CD1c-positive myeloid dendritic cell (primary cell): ENCODE measurements around the gene TFEC.
A peak's percentile ranks its signal among the peaks of the same experiment; 100 is the strongest.
"Not testable (repeated sequence)": the region's sequence is repeated elsewhere in the genome, so short reads cannot be mapped to it uniquely, and the experiment has no call there.

Experiments
- DNase-seq: peaks from one replicate; pipeline ENCODE4 v3.0.0-alpha.2; 2016; ENCODE audit errors: extremely low spot score

TFEC gene, protein sequence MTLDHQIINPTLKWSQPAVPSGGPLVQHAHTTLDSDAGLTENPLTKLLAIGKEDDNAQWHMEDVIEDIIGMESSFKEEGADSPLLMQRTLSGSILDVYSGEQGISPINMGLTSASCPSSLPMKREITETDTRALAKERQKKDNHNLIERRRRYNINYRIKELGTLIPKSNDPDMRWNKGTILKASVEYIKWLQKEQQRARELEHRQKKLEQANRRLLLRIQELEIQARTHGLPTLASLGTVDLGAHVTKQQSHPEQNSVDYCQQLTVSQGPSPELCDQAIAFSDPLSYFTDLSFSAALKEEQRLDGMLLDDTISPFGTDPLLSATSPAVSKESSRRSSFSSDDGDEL

DNA sequence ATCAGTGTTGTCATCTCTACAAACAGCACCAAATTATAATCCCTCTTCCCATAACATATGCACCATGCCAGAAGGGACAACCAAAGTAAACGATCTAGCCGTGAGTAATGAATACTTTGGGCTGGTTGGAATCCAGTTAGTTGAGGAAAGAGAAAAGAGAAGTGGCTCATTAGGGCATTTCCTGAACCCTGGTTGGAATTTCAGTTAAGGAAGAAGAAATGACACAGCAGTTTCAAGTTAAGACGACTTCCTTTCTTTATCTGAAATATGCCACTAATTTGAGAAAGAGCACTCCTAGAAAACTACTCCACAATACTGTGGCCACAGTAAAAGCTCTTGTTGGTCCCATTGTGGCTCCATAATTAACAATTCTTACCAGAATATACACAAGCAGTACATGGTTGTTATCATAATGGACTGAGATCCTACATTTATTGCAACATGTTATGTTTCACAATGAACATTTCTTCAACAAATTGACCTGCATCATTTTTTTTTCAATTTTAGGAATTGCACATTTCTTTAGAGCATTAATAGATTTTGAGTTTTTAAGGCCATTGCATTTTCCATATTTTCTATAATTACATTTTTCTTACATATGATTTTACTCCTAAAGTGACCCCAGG lies at the start of gene TFEC:
Gene TFEC, minus strand, starts transcription at position 113 of the 626 bp plus-strand sequence. CDS start 46,322 bp downstream, outside the sequence.
- peak; percentile 85 for DNase-seq

DNA sequence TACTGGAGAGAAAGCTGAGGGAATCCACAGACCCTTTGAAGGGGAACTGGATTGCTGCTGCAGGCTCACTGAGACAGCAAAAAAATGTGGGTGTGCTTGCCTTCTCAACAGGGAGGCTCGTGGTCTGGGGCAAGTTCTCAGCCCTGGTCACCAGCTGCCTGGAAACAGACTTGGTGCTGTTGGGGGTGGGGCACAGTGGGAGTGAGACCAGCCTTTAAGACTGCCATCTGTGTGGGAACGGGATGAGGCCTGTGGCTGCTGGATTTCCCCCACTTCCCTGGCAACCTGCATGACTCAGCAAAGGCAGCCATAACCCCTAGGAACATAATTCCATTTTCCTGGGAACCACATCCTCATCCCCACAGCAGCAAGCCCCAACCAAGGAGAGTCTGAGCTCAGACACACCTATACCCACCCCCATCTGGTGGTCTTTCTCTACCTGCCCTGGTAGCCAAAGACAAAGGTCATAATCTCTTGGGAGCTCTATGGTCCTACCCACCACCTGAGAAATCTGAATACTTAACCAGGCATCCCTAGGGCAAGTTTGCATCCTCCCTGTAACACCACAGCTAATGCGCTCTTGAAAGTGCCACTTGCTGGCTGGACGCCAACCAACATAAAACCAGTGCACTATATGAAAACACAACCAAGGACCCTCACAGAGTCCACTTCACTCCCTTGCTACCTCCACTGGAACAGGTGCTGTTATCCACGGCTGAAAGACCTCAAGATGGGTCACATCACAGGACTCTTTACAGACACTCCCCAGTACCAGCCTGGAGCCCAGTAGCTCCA lies 45.0 kb upstream of the TFEC start:
- no peak for DNase-seq

DNA sequence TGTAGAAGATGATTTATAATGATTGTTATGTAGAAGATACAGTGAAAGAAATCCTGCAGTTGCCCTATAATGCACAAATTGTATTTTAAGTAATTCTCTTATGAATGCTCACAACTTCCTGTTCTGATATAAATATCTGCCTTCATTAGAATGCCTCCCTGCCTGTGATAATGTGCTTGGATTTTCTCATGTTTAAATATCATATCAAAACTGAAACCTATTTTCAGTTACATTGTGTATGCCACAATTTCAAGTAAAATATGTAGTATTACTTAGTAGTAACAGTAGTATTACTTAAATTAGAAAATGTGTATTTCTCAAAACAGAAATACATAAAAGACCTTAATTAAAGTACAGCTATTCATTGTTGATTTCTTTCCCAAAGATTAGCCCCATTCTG lies 41.1 kb upstream of the TFEC start:
- no peak for DNase-seq

DNA sequence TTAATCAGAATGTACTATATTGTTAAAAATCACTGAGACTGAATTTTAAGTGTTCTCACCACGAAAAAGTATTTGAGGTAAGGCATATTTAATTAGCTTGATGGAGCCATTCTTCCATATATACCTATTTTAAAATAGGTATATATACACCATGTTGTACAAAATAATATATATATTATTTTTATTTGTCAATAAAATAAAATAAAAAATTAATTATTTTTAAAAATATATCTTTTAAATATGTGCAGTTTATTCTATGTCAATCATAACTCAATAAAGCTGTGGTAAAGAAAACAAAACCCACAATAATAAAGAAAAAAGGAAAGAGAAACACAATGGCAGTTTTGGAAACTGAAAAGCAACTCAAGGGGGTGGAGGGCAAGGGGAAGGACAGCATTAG lies 33.6 kb upstream of the TFEC start:
- no peak for DNase-seq

DNA sequence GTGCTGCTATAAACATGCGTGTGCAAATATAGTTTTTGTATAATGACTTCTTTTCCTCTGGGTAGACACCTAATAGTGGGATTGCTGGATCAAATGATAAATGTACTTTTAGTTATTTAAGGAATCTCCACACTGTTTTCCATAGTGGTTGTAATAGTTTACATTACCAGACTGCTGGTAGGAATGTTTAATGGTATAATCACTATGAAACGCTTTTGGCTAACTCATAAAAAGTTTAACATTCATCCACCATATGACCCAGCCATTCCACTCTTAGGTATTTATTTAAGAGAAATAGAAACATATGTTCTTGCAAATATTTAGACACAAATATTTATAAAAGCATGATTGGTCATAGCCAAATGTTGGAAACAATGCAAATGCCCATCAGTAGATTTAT lies 32.1 kb upstream of the TFEC start:
- no peak for DNase-seq

DNA sequence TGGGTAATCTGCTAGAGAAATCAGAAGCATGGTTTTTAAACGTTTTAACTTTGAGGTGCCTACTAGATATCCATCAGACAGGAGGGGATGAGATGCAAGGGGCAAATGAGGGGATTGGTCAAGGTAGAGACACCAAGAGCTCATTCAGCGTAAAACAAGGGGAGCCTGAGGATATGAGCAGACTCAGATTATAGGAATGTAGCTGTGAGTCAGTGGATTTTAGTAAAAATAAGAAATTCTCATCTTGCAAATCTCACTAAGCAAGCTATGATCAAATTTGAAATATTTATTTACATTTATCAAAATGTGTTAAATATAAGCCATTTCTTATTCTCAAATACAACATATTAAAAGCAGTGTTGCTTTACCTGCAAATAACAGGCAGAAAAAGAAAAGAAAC lies 21.4 kb upstream of the TFEC start:
- no peak for DNase-seq

DNA sequence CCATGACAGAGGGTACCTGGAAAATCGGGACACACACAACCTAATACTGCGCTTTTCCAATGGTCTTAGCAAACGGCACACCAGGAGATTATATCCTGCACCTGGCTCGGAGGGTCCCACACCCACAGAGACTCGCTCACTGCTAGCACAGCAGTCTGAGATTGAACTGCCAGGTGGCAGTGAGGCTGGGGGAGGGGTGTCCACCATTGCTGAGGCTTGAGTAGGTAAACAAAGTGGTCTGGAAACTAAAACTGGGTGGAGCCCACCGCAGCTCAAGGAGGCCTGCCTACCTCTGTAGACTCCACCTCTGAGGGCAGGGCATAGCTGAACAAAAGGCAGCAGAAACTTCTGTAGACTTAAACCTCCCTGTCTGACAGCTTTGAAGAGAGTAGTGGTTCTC lies 16.7 kb upstream of the TFEC start:
- not testable (repeated sequence) for DNase-seq

DNA sequence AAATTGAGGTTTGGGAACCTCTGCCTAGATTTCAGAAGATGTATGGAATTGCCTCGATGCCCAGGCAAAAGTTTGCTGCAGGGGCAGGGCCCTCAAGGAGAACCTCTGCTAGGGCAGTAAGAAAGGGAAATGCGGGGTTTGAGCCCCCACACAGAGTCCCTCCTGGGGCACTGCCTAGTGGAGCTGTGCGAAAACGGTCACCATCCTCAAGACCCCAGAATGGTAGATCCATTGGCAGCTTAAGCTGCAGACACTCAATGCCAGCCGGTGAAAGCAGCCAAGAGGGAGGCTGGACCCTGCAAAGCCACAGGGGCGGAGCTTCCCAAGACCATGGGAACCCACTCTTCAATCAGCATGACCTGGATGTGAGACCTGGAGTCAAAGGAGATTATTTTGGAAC lies 15.0 kb upstream of the TFEC start:
- DNase-seq: no peak

DNA sequence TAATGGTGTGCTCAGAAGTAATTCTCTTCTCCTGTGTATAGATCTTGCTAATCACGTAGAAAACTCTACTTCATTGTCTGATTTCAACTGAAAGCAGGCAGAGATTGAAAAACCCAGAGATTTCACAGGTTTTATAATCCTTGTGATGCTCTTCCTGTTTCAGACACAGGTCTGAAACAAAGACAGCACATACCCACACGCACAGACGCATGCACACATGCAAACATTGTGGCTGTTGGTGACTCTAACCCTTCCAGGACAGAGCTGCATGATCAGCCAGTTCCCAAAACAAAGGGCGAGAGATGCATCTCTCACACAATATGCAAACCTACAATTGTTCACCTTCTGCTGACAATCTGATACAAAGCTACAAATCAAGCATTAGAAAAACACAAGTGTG lies 11.1 kb upstream of the TFEC start:
- peak; percentile 27 for DNase-seq

DNA sequence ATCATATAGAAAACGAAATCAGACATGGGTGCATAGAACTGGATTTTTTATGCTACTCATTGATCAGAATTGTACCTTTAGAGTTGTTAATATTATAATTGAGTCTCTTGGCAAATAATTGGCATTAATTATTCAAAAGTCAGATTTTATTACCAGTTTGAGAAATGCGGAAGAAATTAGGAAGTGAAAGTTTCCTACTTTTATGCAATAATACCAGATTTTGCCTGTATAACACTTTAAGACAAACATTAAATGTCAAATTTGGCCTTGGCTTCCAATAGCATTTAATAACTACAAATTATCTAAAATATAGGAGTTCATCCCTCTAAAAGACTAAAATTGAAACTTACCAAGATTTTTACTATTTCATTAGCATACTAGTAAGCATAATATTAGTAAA lies 6.8 kb upstream of the TFEC start:
- DNase-seq: peak; percentile 63

DNA sequence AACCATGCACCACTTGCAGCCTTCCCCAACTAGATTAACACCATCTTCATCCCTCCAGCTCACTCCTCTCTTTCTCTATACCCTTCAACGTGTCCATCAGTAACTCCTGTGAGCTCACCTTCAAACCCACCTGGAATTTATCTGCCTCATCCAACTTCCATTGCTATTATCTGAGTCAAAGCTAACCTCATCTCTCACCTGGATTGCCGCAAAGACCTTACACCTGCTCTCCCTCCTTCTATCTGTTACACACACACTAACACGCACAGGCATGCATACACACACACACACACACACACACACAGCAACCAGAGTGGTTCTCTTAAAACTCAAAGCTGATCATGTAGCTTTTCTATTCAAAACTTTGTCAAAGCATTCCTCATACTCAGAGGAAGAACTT lies 3.8 kb upstream of the TFEC start:
- no peak for DNase-seq

DNA sequence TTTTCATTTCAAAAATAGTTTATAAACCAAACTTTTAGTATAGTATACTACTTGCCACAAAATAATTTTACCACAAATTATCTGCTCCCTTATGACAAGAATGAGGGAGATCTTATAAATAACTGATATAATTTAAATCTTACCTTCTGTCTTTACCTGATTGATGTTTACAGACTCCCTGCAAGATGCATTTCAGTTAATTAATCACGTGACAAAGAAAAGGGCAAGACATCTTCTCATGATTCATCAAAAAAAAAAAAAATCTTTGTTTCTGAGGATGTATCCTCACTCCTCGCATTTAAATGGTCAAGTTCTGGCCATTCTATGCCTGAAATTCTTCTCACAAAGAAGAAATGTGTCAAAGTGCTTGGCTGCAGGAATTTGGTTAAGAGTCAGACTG lies 2.3 kb upstream of the TFEC start:
- DNase-seq: no peak

DNA sequence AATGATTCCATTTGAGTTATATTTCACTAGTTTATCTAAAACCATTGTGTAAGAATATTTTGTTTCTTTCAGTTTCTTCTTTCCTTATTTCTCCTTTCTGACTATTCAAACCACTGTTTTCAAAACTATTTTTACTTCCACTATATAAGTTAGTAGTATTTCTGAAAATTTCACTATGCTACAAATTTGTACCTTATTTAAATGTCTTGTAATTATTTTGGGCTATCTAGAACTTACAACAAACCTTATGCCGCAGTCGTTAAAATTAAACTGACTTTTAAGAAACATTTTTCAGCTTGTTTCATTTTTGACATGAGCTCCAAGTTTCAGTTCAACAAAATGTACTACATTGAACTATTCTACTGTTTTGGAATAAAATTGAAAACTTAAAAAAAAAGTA lies 1.8 kb downstream of the TFEC start:
- DNase-seq: peak; percentile 32

DNA sequence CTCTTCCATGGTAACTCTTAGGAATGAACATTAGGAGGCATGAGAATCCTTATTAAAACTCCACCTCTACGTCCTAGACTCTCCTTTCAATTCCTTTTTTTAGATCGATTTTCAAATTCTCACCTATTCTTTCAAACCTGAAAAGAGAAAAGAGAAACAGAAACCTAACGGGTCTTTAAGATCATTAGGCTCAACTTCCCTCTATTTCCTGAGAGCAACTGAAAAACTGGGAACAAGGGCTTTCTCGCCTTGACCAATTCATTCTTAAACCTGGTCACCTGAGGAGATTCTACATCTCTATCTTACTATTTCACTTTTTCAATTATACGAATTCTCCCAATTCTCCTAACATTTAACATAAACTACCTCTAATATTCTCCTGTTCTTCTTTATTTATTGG lies 2.8 kb downstream of the TFEC start:
- DNase-seq: peak; percentile 61

DNA sequence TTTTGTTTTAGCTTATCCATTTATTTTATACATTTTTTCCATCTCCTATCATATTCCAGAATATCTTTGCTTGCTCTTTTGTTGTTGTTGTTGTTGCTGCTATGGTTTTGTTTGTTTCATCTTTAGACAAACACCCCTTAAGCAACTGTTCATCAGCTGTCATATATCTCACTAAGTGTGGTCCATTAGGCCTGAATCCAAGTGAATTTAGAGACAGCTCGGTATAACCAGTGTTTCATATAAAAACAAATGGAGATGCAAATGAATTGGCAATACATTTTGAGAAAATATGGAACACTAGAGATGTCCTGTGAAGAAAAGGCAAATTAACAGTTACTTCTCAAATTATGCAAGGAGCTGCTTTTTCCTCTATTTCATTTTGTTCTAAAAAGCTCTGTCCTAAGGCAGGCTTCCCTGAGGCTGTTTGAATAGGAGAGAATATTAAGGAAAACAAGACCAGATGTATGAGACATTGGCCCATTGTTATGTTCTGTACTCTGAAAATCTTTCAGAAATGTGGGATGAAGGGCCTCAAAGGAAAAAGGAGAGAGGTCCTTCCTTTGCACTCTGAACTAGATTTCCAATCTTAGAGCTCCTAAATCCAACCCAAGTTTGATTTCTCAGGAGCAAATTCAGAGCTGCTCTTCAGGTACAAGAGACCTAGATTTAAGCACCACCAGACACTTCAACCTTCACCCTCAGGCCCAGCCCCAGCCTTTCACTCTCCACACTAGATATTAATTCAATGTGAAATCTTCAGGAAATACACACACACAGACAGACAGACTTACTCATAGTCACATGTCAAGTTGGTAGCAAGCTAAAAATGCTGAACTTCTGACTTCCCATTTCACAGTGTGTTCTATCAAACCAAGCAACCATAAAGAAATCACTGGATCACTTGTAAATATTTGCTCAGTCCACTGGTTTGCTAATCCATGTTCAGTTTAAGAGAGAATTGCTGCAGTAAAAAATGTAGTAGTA lies 5.4 kb downstream of the TFEC start:
- peak; percentile 71 for DNase-seq

DNA sequence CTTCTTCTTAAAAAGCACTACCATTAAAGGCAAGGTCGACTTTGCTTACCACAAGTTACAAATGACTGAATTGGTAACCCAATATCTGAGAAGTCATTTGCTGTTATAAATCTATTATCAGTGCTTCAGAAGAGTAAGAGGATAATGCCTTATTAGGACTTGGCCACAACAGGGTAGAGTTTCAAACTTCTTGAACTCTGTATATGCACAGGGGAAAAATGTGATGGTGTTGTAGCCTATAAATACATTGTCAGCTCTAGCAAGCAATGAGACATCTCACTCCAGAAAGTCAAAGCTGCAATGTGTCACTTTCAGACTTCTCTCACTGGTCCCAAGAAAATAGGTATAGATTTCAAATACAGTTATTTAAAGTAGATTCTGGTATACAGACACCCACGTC lies 9.3 kb downstream of the TFEC start:
- no peak for DNase-seq

DNA sequence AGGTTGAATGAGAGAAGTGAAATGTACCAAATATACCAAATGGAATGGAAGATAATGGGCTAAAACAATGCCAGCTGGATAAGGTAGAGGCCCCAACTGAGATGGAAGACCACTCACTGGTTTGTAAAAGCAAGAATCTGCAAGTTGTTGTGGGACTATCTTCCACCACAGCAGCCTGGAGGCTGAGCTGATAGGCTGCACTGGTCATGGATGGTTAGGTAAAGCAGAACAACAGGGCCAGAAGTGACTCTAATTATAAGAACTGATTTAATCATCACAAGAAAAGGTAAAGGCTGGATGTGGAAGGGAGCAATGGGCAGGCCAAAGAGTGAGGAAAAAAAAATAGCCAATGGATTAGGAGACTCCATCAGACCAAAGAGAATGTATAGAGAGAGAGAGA lies 11.8 kb downstream of the TFEC start:
- DNase-seq: no peak

DNA sequence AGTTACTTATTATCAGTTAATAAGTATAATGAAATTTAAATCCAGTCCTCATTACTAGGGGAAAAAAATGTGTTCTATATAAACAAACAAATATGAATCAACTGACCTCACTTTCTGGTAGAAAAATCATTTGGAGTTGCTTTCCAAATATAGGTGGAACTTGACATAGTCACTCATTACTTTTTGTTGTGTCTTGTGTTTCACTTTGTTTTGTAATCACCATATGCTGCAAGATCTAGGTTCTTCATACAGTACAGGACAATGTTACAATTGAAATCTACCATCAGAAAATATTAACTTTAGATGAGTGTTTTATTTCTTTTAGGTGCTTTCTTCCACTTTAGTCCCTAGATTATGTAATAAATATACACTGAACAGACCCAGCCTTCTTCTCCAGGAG lies 16.9 kb downstream of the TFEC start:
- no peak for DNase-seq

DNA sequence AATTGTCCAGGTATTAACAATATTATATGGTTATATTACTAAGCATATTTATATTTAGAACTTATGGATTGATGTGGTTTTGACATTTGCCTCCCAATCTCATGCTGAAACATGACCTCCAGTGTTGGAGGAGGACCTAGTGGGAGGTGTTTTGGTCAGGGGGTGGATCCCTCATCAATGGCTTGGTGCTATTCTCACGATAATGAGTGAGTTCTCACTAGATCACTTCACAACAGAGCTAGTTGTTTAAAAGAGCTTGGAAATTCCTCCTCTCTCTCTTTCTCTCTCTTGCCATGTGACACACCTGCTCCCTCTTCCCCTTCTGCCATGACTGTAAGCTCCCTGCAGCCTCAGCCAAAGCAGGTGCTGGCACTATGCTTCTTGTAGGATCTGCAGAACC lies 19.0 kb downstream of the TFEC start:
- no peak for DNase-seq

DNA sequence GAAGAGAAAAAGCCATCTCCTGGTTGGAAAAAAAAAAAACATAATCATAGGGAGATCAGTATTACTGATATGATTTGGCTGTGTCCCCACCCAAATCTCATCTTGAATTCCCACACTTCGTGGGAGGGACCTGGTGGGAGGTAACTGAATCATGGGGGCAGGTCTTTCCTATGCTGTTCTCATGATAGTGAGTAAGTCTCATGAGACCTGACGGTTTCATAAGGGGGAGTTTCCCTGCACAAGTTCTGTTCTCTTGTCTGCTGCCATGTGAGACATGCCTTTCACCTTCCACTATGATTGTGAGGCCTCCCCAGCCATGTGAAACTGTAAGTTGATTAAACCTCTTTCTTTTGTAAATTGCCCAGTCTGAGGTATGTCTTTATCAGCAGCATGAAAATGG lies 25.8 kb downstream of the TFEC start:
- not testable (repeated sequence) for DNase-seq

DNA sequence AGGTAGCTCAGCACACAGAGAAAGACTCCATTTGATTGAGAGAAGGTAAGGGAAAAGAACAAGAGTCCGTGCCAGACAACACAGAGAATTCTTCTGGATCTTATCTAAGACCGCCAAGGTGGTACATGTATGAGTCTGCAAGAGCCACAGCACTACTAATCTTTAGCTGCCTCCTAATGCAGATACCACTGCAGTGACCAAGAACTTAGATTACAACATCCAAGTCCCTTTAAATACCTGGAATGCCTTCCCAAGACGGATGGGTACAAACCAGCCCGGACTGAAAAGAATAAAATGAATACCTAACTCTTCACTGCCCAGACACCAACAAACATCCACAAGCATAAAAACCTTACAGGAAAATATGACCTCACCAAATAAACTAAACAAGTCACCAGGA lies 33.3 kb downstream of the TFEC start:
- no peak for DNase-seq

DNA sequence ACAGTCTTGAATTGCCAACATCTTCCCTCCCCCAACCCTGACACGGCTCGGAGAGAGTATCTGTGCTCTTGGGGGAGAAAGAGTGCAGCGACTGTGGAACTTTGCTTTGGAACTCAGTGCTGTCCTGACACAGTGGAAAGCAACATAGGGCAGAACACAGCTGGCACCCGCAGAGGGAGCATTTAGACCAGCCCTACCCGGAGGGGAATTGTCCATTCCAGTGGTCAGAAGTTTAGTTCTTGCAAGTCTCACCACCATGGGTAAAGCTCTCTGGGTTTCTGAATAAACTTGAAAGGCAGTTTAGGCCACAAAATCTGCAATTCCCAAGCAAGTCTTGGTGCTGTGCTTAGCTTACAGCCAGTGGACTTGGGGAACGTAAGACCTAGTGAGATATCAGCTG lies 34.9 kb downstream of the TFEC start:
- no peak for DNase-seq
